ENCODE measurements around the gene CNOT6.

Gene CNOT6

DNA sequence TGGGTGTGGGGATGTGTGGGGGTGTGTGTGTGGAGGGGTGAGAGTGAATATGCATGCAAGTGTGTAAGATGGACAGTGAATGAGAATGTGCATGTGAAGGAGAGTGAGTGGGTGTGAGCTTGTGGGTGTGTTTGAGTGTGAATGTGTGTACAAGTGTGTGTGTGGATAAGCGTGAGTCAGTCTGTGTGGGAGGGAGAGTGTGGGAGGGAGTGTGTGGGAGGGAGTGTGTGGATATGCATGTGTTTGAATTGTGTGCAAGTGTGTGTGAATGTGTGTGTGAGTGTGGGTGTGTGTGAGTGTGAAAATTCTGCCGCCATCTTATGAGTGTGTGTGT is 100.8 kb downstream of the CNOT6 start:
- no peak overlapping the region for H3K4me3 ChIP-seq (ENCODE audit: low read depth, low read length)
- TF ChIP-seq CTCF (IDR thresholded peaks at IDR 0.05; ENCODE audit: low read depth, low read length): no peak

- no peak for TF ChIP-seq CTCF (IDR thresholded peaks at IDR 0.05; ENCODE audit: low read depth, low read length)
- no peak overlapping the region for H3K4me3 ChIP-seq (ENCODE audit: low read depth, low read length)
These were observed 101.4 kb downstream of the CNOT6 start for GRCh38 chr5:180595381-180596114.

GRCh38 chr5:180596115-180596667 is 102.0 kb downstream of the CNOT6 start:
- no peak overlapping the region for H3K4me3 ChIP-seq (ENCODE audit: low read depth, low read length)
- TF ChIP-seq CTCF (IDR thresholded peaks at IDR 0.05; ENCODE audit: low read depth, low read length): no peak

DNA sequence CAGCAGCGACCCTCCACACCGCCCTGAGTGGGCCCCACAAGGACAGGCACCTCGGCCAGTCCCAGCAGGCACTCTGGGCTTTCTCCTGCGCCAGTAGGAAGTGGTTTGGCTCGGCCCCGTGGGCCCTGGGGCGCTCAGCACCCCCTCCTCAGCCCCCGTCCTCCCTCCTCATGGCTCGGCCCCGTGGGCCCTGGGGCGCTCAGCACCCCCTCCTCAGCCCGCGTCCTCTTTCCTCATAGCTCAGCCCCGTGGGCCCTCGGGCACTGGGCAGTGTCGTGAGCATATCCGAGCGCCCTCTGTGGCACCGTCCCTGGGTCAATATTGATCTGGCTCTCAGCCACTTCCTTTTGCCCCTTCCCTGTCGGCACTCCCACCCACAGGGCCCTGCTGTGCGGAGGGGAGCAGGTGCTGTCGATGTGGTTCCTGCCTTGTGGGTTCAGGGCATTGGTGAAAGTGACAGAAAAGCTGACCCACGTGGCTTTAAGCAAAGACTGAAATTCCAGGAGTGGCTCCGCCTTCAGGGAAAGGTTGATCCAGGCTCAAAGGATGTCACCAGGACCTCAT is 102.6 kb downstream of the CNOT6 start:
- H3K4me3 ChIP-seq (ENCODE audit: low read depth, low read length): no peak overlapping the region
- TF ChIP-seq CTCF (IDR thresholded peaks at IDR 0.05; ENCODE audit: low read depth, low read length): no peak

DNA sequence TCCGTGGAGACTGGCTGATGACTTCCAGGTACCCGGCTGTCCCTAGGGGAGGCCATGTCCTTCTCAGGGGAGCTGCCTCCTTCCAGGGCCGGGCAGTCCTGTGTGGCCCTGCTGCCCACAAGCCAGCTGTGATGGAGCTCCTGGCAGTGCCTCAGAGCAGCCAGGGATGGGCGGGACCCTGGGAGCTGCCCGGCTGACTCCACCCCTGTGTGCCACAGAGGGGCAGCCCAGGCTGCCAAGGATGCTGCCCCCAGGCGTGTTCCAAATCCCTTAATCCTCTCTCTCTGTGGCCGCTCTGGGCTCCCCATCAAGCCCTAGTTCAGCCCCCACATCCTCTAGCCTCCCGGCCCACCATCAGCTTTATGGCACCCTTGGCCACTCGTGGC is 104.1 kb downstream of the CNOT6 start:
- no peak overlapping the region for H3K4me3 ChIP-seq (ENCODE audit: low read depth, low read length)
- TF ChIP-seq CTCF (IDR thresholded peaks at IDR 0.05; ENCODE audit: low read depth, low read length): no peak

GRCh38 chr5:180598797-180599589 is 104.8 kb downstream of the CNOT6 start:
- H3K4me3 ChIP-seq (ENCODE audit: low read depth, low read length): no peak overlapping the region
- TF ChIP-seq CTCF (IDR thresholded peaks at IDR 0.05; ENCODE audit: low read depth, low read length): no peak

DNA sequence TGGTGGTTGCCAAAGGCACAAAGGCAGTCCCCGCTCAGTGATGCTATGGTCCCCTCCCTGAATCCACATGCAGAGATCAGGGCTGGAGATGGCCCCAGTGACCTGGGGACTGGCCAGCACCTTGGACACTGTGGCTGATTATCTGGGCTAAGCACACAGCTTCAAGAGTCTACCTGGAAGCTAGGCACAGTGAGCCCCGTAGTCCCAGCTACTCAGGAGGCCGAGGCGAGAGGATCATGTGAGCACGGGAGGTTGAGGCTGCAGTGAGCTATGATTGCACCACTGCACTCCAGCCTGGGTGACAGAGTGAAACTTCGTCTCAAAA is 105.4 kb downstream of the CNOT6 start:
- no peak for TF ChIP-seq CTCF (IDR thresholded peaks at IDR 0.05; ENCODE audit: low read depth, low read length)
- no peak overlapping the region for H3K4me3 ChIP-seq (ENCODE audit: low read depth, low read length)

Measured in WI38 (cell line).